ENCODE results near the gene IGSF21.

The IGSF21 gene

GRCh38 chr1:18110968-18111367, 3.4 kb downstream of the IGSF21 start:
- TF ChIP-seq EZH2 (optimal IDR thresholded peaks at IDR 0.05; ENCODE audit: low read depth, low read length) (no peak), CTCF (IDR thresholded peaks at IDR 0.05; ENCODE audit: low read length) (no peak), EZH2phosphoT487 (IDR thresholded peaks at IDR 0.05; ENCODE audit: low read length) (no peak)
- Histone ChIP-seq H3K27ac (ENCODE audit: low read length) (no peak overlapping the region), H3K9me3 (replicated peaks; ENCODE audit: insufficient read depth, low read length) (no peaks in the 10 kb centered on the region), H2AFZ (ENCODE audit: low read length) (no peak overlapping the region), H3K4me2 (ENCODE audit: low read depth, low read length) (no peak overlapping the region), H3F3A (ENCODE audit: insufficient read depth, low read length) (no peaks in the 10 kb centered on the region), H3K9me2 (replicated peaks; ENCODE audit: insufficient read depth, low read length) (no peaks in the 10 kb centered on the region), H4K20me1 (ENCODE audit: insufficient read depth, low read length) (no peaks in the 10 kb centered on the region), H3K79me2 (ENCODE audit: low read length) (no peaks in the 10 kb centered on the region), H3K4me3 (ENCODE audit: low read length) (no peak overlapping the region), H3K27me3 (replicated peaks; ENCODE audit: insufficient read depth, low read length) (peaks cover 72% of the 10 kb centered on the region), H3K36me3 (replicated peaks; ENCODE audit: insufficient read depth, low read length) (no peaks in the 10 kb centered on the region), H3K4me1 (ENCODE audit: low read length) (no peaks in the 10 kb centered on the region), H3K9ac (ENCODE audit: low read length) (no peak overlapping the region)
- no peak for DNase-seq

- no peaks in the 10 kb centered on the region for H3K9me2 ChIP-seq (replicated peaks; ENCODE audit: insufficient read depth, low read length)
- no peak overlapping the region for H2AFZ ChIP-seq (ENCODE audit: low read length)
- H3K27me3 ChIP-seq (replicated peaks; ENCODE audit: insufficient read depth, low read length) = peaks cover 73% of the 10 kb centered on the region
- H3K79me2 ChIP-seq (ENCODE audit: low read length) = no peaks in the 10 kb centered on the region
- H3K27ac ChIP-seq (ENCODE audit: low read length) = no peak overlapping the region
- no peak for TF ChIP-seq EZH2 (optimal IDR thresholded peaks at IDR 0.05; ENCODE audit: low read depth, low read length)
- no peak overlapping the region for H3K9ac ChIP-seq (ENCODE audit: low read length)
- no peak overlapping the region for H3K4me3 ChIP-seq (ENCODE audit: low read length)
- H3K4me2 ChIP-seq (ENCODE audit: low read depth, low read length) = no peak overlapping the region
- DNase-seq = no peak
- H3F3A ChIP-seq (ENCODE audit: insufficient read depth, low read length) = no peaks in the 10 kb centered on the region
- no peaks in the 10 kb centered on the region for H3K9me3 ChIP-seq (replicated peaks; ENCODE audit: insufficient read depth, low read length)
- H3K36me3 ChIP-seq (replicated peaks; ENCODE audit: insufficient read depth, low read length) = no peaks in the 10 kb centered on the region
- H4K20me1 ChIP-seq (ENCODE audit: insufficient read depth, low read length) = no peaks in the 10 kb centered on the region
- no peaks in the 10 kb centered on the region for H3K4me1 ChIP-seq (ENCODE audit: low read length)
Measured at GRCh38 chr1:18111605-18112297, 4.2 kb downstream of the IGSF21 start.

GRCh38 chr1:18112611-18113010, 5.0 kb downstream of the IGSF21 start:
- no peak for TF ChIP-seq EZH2phosphoT487 (IDR thresholded peaks at IDR 0.05; ENCODE audit: low read length)
- TF ChIP-seq CTCF (IDR thresholded peaks at IDR 0.05; ENCODE audit: low read length) = no peak
- Histone ChIP-seq H3K4me1 (ENCODE audit: low read length) (no peaks in the 10 kb centered on the region), H3K36me3 (replicated peaks; ENCODE audit: insufficient read depth, low read length) (no peaks in the 10 kb centered on the region), H3K9me3 (replicated peaks; ENCODE audit: insufficient read depth, low read length) (no peaks in the 10 kb centered on the region), H3K27ac (ENCODE audit: low read length) (no peak overlapping the region), H3K9me2 (replicated peaks; ENCODE audit: insufficient read depth, low read length) (no peaks in the 10 kb centered on the region), H3K4me2 (ENCODE audit: low read depth, low read length) (no peak overlapping the region), H4K20me1 (ENCODE audit: insufficient read depth, low read length) (no peaks in the 10 kb centered on the region), H2AFZ (ENCODE audit: low read length) (no peak overlapping the region), H3K4me3 (ENCODE audit: low read length) (no peak overlapping the region), H3K9ac (ENCODE audit: low read length) (no peak overlapping the region), H3K27me3 (replicated peaks; ENCODE audit: insufficient read depth, low read length) (peaks cover 71% of the 10 kb centered on the region), H3K79me2 (ENCODE audit: low read length) (no peaks in the 10 kb centered on the region), H3F3A (ENCODE audit: insufficient read depth, low read length) (no peaks in the 10 kb centered on the region)
- no peak for DNase-seq

- peaks cover 72% of the 10 kb centered on the region for H3K27me3 ChIP-seq (replicated peaks; ENCODE audit: insufficient read depth, low read length)
- no peak overlapping the region for H3K4me3 ChIP-seq (ENCODE audit: low read length)
Measured at GRCh38 chr1:18114726-18115410, 7.3 kb downstream of the IGSF21 start.

More at GRCh38 chr1:18114726-18115410, 7.3 kb downstream of the IGSF21 start:
- TF ChIP-seq CTCF (IDR thresholded peaks at IDR 0.05; ENCODE audit: low read length) (no peak), EZH2 (optimal IDR thresholded peaks at IDR 0.05; ENCODE audit: low read depth, low read length) (no peak), EZH2phosphoT487 (IDR thresholded peaks at IDR 0.05; ENCODE audit: low read length) (no peak)
- H3K36me3 ChIP-seq (replicated peaks; ENCODE audit: insufficient read depth, low read length) = no peaks in the 10 kb centered on the region
- H3K9me2 ChIP-seq (replicated peaks; ENCODE audit: insufficient read depth, low read length) = no peaks in the 10 kb centered on the region
- H3K27ac ChIP-seq (ENCODE audit: low read length) = no peak overlapping the region
- H4K20me1 ChIP-seq (ENCODE audit: insufficient read depth, low read length) = no peaks in the 10 kb centered on the region
- H3K9ac ChIP-seq (ENCODE audit: low read length) = no peak overlapping the region
- no peaks in the 10 kb centered on the region for H3K4me1 ChIP-seq (ENCODE audit: low read length)
- no peak overlapping the region for H3K4me2 ChIP-seq (ENCODE audit: low read depth, low read length)
- H3K9me3 ChIP-seq (replicated peaks; ENCODE audit: insufficient read depth, low read length) = no peaks in the 10 kb centered on the region
- no peaks in the 10 kb centered on the region for H3F3A ChIP-seq (ENCODE audit: insufficient read depth, low read length)
- DNase-seq = no peak
- H2AFZ ChIP-seq (ENCODE audit: low read length) = no peak overlapping the region
- H3K79me2 ChIP-seq (ENCODE audit: low read length) = no peaks in the 10 kb centered on the region
